Measurements from ENCODE around the gene LPCAT1. TPM values are rescaled to one million over a fixed set of nuclear protein-coding genes. Genes with fewer than 3 reads are reported as not detected.

Gene LPCAT1
- total RNA-seq, 1 experiment from 2014 or later, result 75.0 TPM

- TF ChIP-seq FOSL1 (IDR thresholded peaks at IDR 0.05; ENCODE audit: low read depth), result no peak
- no peak for TF ChIP-seq YY1 (IDR thresholded peaks at IDR 0.05; ENCODE audit: extremely low read depth, insufficient replicate concordance, low read depth, low read length)
- TF ChIP-seq JUND (IDR thresholded peaks at IDR 0.05), result no peak
- no peak for TF ChIP-seq ZFX (IDR thresholded peaks at IDR 0.05)
- TF ChIP-seq ZBTB33 (IDR thresholded peaks at IDR 0.05; ENCODE audit: extremely low read depth, insufficient replicate concordance, low read length), result no peak
- TF ChIP-seq TCF7L2 (IDR thresholded peaks at IDR 0.05; ENCODE audit: borderline replicate concordance, extremely low read depth, insufficient read depth, insufficient read length), result no peak
- no peak for TF ChIP-seq SRF (IDR thresholded peaks at IDR 0.05; ENCODE audit: low read depth)
- RAD21 ChIA-PET (ENCODE audit: low non-redundant PET in 1 of 2, low total read pairs in 2 of 2, uncharacterized antibody in 2 of 2, unreplicated experiment in 2 of 2), result no interaction called here
- Histone ChIP-seq H3K36me3 (ENCODE audit: control insufficient read depth in 1 of 2, insufficient read depth in 2 of 2, low read length in 2 of 2) (peaks cover 17 to 18% of the 10 kb centered on the region in 2 experiments; a peak in 3 of 4 replicates), H3K4me2 (ENCODE audit: low read length) (no peak overlapping the region), H3K9me3 (ENCODE audit: control insufficient read depth in 1 of 2, insufficient read depth in 1 of 2, low read depth in 1 of 2, low read length in 2 of 2) (no peaks in the 10 kb centered on the region), H3K4me3 (replicated peaks in 1 of 2; ENCODE audit: low read depth in 1 of 2, low read length in 2 of 2) (no peak overlapping the region), H2AFZ (ENCODE audit: low read depth, low read length, poor library complexity, severe bottlenecking) (no peak overlapping the region), H3K4me1 (ENCODE audit: control insufficient read depth in 1 of 2, insufficient read depth in 2 of 2, low read length in 2 of 2) (no peaks in the 10 kb centered on the region), H3K9ac (ENCODE audit: low read length) (no peak overlapping the region), H4K20me1 (ENCODE audit: insufficient read depth) (no peaks in the 10 kb centered on the region), H3K27me3 (ENCODE audit: insufficient read depth, low read length) (no peaks in the 10 kb centered on the region), H3K9me2 (ENCODE audit: insufficient read depth) (no peaks in the 10 kb centered on the region), H3K79me2 (ENCODE audit: insufficient read depth, low read length) (no peaks in the 10 kb centered on the region), H3K27ac (ENCODE audit: low read depth, low read length) (no peak overlapping the region)
- CTCF ChIA-PET, result no interaction called here
- ATAC-seq, result no peak
- intact Hi-C loops (cut with micrococcal nuclease), result no loop called here
- no peak for DNase-seq (ENCODE audit: low read depth, low spot score)
- no TSS peak for BruUV-seq (replicated peaks)
- POLR2A ChIA-PET, result no interaction called here
Observed at GRCh38 chr5:1483064-1483463, 40.7 kb downstream of the LPCAT1 start.

- ChIA-PET POLR2A (no interaction called here), CTCF (no interaction called here), RAD21 (ENCODE audit: low non-redundant PET in 1 of 2, low total read pairs in 2 of 2, uncharacterized antibody in 2 of 2, unreplicated experiment in 2 of 2) (no interaction called here)
- Histone ChIP-seq H3K9me2 (ENCODE audit: insufficient read depth) (no peaks in the 10 kb centered on the region), H3K9ac (ENCODE audit: low read length) (no peak overlapping the region), H3K36me3 (ENCODE audit: control insufficient read depth in 1 of 2, insufficient read depth in 2 of 2, low read length in 2 of 2) (peaks cover 13 to 17% of the 10 kb centered on the region in 2 experiments; a peak in 2 of 4 replicates), H3K27ac (ENCODE audit: low read depth, low read length) (no peak overlapping the region), H3K4me3 (replicated peaks in 1 of 2; ENCODE audit: low read depth in 1 of 2, low read length in 2 of 2) (no peak overlapping the region), H3K79me2 (ENCODE audit: insufficient read depth, low read length) (no peaks in the 10 kb centered on the region), H3K4me2 (ENCODE audit: low read length) (no peak overlapping the region), H2AFZ (ENCODE audit: low read depth, low read length, poor library complexity, severe bottlenecking) (no peak overlapping the region), H3K4me1 (ENCODE audit: control insufficient read depth in 1 of 2, insufficient read depth in 2 of 2, low read length in 2 of 2) (no peaks in the 10 kb centered on the region), H3K9me3 (ENCODE audit: control insufficient read depth in 1 of 2, insufficient read depth in 1 of 2, low read depth in 1 of 2, low read length in 2 of 2) (no peaks in the 10 kb centered on the region), H4K20me1 (ENCODE audit: insufficient read depth) (no peaks in the 10 kb centered on the region), H3K27me3 (ENCODE audit: insufficient read depth, low read length) (no peaks in the 10 kb centered on the region)
- ATAC-seq (no peak), DNase-seq (ENCODE audit: low read depth, low spot score) (no peak)
- BruUV-seq (replicated peaks), result no TSS peak
- intact Hi-C loops (cut with micrococcal nuclease), result no loop called here
- TF ChIP-seq ZBTB33 (IDR thresholded peaks at IDR 0.05; ENCODE audit: extremely low read depth, insufficient replicate concordance, low read length) (no peak), SIN3A (IDR thresholded peaks at IDR 0.05; ENCODE audit: low read depth) (no peak), ZNF274 (IDR thresholded peaks at IDR 0.05; ENCODE audit: low read depth, low read length) (no peak), CBX3 (IDR thresholded peaks at IDR 0.05; ENCODE audit: low read depth) (no peak), FOSL1 (IDR thresholded peaks at IDR 0.05; ENCODE audit: low read depth) (no peak), POLR2A (IDR thresholded peaks at IDR 0.05; ENCODE audit: borderline replicate concordance, extremely low read depth, insufficient read depth, insufficient read length) (no peak), POLR2AphosphoS5 (IDR thresholded peaks at IDR 0.05; ENCODE audit: low read depth, low read length) (no peak)
- TF ChIP-seq, protein P1, sequence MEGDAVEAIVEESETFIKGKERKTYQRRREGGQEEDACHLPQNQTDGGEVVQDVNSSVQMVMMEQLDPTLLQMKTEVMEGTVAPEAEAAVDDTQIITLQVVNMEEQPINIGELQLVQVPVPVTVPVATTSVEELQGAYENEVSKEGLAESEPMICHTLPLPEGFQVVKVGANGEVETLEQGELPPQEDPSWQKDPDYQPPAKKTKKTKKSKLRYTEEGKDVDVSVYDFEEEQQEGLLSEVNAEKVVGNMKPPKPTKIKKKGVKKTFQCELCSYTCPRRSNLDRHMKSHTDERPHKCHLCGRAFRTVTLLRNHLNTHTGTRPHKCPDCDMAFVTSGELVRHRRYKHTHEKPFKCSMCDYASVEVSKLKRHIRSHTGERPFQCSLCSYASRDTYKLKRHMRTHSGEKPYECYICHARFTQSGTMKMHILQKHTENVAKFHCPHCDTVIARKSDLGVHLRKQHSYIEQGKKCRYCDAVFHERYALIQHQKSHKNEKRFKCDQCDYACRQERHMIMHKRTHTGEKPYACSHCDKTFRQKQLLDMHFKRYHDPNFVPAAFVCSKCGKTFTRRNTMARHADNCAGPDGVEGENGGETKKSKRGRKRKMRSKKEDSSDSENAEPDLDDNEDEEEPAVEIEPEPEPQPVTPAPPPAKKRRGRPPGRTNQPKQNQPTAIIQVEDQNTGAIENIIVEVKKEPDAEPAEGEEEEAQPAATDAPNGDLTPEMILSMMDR (IDR thresholded peaks at IDR 0.05 in 2 of 3, conservative IDR thresholded peaks at IDR 0.05 in 1 of 3; ENCODE audit: borderline replicate concordance in 1 of 3, insufficient read depth in 1 of 3, low read depth in 2 of 3, low read length in 2 of 3), result no peak
- TF ChIP-seq, protein P2, sequence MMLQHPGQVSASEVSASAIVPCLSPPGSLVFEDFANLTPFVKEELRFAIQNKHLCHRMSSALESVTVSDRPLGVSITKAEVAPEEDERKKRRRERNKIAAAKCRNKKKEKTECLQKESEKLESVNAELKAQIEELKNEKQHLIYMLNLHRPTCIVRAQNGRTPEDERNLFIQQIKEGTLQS (IDR thresholded peaks at IDR 0.05), result no peak
- TF ChIP-seq, protein P3, sequence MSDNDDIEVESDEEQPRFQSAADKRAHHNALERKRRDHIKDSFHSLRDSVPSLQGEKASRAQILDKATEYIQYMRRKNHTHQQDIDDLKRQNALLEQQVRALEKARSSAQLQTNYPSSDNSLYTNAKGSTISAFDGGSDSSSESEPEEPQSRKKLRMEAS (IDR thresholded peaks at IDR 0.05), result no peak
Observed at GRCh38 chr5:1481959-1482331, 41.8 kb downstream of the LPCAT1 start.

Measured in HCT116 (cell line).